LNCaP clone FGC (cell line): ENCODE results near the gene ACOX3.

ENCODE experiments used
- DNase-seq: peaks from one replicate; pipeline ENCODE4 v3.0.0-alpha.2; 2011; ENCODE audit warnings: low read depth
- H3K4me3 ChIP-seq: 2 replicates; pipeline ENCODE4 v1.5.1; 2011; ENCODE audit warnings: mild to moderate bottlenecking, low read depth, low read length, control low read depth
- CTCF ChIP-seq: IDR thresholded peaks from 2 replicates; pipeline ENCODE4 v1.5.1; 2012; ENCODE audit warnings: mild to moderate bottlenecking; ENCODE audit not compliant: control insufficient read depth, insufficient read depth; ENCODE audit errors: extremely low read depth

Gene ACOX3

GRCh38 chr4:8401665-8402064, 38.9 kb downstream of the ACOX3 start:
- DNase-seq, result no peak
- TF ChIP-seq CTCF, result no peak
- H3K4me3 ChIP-seq, result no peak overlapping the region

GRCh38 chr4:8400632-8401325, 39.7 kb downstream of the ACOX3 start:
- H3K4me3 ChIP-seq, result no peak overlapping the region
- no peak for TF ChIP-seq CTCF
- DNase-seq, result no peak

- no peak for TF ChIP-seq CTCF
- no peak overlapping the region for H3K4me3 ChIP-seq
- DNase-seq, result no peak
Observed at GRCh38 chr4:8399298-8399697, 41.2 kb downstream of the ACOX3 start.

- no peak for TF ChIP-seq CTCF
- no peak for DNase-seq
- no peak overlapping the region for H3K4me3 ChIP-seq
Observed at GRCh38 chr4:8398347-8398746, 42.2 kb downstream of the ACOX3 start.

GRCh38 chr4:8396762-8397406, 43.6 kb downstream of the ACOX3 start:
- TF ChIP-seq CTCF, result no peak
- no peak for DNase-seq
- H3K4me3 ChIP-seq, result no peak overlapping the region

GRCh38 chr4:8395504-8396296, 44.8 kb downstream of the ACOX3 start:
- DNase-seq, result no peak
- no peak overlapping the region for H3K4me3 ChIP-seq
- no peak for TF ChIP-seq CTCF
